ENCODE measurements around the gene YTHDF1. TPM values are rescaled to one million over a fixed set of nuclear protein-coding genes. Genes with fewer than 3 reads are reported as not detected.

YTHDF1 gene
- polyA plus RNA-seq, 10 donors = 27.1 to 35.3 (median 28.8) TPM

DNA sequence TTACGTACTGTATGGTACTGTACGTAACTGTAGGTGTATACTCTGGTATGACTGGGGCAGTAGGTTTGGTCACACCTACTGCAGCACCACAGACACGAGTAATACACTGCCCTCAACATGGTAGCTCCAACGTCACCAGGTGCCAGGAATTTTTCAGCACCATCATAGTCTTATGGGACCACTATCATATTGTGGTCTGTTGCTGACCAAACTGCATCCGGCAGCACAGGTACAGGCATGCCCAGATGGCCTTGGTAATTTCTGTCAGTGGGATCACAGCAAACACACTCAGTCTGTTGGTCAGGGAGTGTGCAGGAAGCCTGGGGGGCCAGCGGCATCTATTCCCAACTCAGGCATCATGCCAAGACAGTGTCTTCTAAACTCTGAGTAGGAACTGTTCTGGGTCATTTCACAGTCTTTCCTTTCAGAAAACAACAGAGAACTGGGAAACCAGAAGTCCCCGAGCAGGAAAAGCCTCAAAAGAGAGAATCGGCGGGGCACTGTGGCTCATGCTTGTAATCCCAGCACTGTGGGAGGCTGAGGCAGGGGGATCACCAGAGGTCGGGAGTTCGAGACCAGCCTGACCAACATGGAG is 5.8 kb downstream of the YTHDF1 start:
- DNase-seq = no peak

DNA sequence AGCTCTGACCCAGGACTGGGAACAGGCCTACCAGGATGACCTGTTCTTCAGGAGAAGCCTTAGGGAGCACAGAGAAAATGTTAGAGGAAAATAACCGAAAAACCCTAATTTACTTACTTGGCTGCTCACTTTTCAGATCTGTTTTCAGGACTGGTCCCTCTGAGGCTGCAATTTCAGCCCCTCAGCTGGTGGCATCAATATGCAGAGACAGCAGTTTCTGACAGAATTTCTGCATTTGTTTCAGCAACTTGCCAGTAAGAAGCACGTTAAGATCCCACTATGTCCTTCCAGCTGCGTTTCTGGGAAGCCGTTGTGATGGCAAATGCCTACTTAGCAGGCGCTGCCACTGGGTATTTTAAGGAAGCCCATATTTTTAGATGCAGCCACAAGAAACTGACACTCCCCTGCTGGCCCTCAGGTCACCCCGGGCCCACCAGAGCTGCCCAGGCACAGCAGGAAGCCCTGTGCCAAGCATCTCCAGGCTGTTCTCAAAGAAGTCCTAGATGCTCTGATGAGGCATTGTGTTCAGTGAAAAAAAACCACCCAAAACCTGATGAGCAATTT is 7.5 kb downstream of the YTHDF1 start:
- no peak for DNase-seq

DNA sequence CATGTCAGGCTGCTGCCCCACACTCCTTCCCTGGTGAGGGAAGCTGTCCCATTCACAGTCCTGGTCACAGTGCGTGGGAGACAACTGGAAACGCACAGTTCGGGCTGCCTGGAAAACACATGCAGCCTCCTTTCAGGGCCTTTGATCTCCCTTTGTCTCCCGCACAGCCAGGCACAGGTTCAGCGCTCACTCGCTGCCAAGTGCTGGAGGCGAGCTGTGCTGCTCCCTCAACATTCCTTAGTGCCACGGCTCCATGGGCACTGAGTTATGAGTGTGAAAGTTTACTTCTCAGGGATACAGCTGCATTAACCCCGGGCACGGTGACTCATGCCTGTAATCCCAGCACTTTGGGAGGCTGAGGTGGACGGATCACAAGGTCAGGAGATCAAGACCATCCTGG is 9.1 kb downstream of the YTHDF1 start:
- no peak for DNase-seq

DNA sequence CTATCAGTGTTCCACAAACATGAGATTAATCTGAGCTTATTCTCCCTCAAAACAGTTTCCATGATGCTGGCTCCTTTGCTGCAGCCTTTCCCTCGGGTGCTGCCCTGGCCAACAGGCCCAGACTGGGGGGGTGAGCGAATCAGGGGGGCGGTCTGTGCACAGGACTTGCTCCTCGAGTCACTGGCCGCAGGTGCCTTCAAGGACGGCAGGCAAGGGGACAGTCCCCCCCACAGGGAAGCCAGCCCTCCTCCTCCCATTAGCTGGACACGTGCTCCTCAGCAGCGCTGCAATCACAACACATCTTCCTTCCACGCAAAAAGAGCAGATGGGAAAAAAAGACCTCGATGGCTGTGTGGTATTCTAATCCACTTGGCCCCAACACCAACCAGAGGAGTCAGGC is 10.0 kb downstream of the YTHDF1 start:
- no peak for DNase-seq

DNA sequence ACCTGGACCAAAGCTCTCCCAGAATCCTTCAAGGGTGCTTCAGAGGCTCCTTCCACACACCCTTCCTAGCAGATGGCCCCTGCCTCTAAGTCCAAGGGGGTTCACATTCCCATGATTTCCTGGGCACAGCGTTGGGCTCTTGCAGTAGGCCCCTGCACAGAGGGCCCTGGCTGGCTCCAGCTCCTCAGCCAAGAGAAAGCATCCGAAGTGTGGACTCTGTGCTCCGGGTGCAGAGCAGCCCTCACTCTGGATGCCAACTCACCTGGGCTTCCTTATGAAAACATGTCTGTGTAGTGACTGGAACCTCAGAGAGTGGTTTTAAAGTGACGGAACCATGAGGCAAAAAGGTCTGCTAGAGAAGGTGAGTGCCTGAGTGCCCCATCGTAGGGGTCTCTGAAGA is 11.6 kb downstream of the YTHDF1 start:
- no peak for DNase-seq

DNA sequence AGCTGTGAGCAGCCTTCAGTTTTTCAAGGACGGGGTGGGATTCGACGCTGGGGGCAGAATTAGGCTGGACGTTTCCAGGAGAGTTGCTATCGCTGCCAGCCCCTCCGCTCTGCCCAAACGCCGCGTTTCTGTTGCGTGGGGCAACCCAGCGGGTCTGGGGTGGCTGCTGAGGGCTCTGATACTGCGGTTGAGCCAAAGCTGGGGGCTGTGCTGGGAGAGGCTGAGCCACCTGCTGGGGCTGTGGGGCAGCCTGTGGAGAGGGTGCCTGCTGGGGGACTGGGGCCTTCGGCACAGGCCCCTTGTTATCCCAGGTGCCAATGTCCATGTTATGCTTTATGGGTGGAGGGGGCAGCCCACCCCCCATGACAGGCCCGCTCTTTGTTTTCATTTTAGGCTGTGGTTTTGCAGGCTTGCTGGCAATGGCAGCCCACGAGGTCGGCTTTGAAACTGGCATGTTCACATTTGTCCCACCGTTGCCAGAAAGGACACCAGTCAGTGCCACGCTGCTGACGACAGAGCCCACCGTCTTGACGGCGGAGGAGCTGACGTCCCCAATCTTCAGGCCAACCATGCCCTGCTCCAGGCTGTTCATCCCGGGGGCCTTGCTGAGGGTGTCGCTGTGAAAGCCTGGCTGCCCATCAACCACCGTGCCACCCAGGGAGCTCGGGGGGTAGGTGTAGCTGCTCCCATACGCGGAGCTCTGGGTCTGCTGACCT is 13.0 kb downstream of the YTHDF1 start:
- DNase-seq = no peak

DNA sequence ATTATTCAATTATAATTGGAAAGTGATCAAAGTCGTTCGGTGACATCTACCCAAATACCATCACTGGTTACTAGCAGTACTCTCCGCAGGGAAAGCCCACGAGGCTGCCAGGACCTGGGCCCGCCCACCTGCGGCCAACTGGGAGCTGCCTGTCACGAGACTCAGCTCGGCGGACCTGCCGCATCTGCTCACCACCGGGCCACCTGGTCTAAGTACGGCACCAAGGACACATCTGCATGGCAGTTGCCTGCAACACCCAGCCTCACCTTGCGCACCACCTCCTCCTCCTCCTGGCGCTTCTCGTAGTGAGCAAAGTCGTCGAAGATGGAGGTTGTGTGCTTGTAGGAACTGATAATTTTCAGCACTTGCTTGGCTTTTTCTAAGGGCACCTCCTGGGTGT is 13.9 kb downstream of the YTHDF1 start:
- no peak for DNase-seq

DNA sequence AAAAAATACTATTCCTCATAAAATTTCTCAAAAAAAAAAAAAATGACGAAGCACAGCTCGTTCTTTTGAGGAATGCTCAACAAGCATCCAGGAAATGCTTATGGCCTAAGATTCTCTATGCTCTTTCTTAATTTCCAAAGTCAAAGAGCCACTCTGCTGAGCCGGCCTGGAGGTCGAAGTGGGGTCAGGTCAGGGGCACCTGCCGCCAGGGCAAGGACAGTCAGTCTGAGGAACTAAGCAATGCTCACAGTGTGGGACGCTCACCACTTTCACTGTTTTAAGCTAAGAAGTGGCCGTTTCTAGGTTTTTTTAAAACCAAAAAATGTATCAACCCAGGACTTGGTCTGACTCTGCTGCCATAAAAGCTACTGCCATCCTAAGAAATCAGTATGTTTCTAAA is 17.3 kb downstream of the YTHDF1 start:
- no peak for DNase-seq

DNA sequence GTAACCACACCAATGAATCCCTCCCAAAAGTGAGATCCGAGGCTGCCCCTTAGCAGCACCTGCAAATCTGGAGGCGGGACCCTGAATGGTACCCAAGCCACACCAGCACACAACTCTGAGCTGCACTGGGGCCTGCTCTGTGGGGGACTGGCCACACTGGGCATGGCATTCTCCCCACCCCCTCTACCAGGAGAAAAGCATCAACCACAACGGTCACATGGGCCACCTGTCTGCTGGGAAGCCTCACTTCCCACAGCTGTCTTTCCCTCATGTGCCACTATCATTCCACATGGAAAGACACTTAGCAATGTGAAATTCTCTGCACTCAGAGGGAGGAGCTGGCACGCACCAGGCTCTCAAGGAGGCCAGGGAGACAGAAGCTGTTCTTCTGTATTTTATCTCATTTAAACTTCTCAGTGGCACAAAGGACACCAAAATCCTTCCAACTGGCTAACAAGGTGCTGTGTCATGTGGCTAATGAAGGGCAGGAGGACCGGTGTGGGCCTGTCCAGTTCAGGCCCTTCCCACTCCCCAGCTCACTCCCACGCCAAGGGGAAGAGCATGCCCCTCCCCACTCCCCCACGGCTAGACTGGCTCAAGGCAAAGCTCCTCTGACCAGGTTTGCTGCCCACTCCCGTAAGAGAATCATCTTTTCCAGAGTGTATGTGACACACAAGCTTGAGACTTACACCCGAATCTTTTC is 19.0 kb downstream of the YTHDF1 start:
- DNase-seq = no peak

DNA sequence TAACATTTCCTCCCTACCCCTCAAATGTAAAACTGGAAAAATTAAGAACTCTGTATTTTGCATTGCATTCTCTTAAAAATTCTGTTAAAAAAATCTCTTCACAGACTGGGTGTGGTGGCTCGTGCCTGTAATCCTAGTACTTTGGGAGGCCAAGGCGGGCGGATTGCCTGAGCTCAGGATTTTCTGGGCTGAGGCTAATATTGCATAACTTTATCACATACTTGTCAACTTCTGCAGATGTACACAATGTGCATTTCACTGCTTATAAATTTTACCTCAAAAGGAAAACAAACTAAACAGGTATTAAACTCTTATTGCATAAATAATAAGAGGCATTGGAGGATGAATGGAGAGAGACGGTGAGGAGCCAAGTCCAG is 21.1 kb downstream of the YTHDF1 start:
- no peak for DNase-seq

DNA sequence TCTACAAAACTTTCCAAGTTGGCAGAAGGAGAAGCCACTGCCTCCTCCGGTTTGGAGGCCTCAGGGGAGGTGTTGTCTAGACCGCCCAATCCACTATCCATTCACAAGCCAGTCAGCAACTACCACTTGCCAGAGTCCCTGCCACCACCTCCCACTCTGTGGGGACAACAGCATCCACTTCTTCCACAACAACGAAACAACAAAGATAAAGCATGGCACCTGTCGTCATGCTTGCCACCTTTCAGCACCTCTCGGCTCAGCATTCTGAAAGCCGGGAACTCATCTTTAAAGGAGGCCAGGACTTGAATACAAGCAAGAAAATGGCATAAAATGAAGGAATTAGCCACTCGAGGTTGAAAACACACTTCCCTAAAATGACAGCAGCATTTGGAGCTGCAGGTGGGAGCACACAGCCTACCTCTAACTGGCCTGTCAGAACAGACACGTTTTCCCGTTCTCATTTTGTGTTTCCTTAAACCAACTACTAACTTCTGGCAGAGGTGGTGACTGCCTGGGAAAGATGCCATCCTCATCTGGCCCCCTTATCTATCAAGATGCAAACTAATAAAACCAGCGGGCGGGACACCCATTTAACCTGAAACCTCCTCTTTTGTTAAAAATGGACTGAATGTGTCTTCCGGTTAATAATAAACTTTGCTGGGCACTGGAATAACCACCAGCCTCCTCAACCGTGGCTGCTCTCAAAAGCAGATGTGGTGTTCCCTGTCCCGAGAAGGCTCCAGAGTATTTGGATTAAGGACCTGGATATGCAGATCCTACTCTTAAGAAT is 21.7 kb downstream of the YTHDF1 start:
- no peak for DNase-seq

DNA sequence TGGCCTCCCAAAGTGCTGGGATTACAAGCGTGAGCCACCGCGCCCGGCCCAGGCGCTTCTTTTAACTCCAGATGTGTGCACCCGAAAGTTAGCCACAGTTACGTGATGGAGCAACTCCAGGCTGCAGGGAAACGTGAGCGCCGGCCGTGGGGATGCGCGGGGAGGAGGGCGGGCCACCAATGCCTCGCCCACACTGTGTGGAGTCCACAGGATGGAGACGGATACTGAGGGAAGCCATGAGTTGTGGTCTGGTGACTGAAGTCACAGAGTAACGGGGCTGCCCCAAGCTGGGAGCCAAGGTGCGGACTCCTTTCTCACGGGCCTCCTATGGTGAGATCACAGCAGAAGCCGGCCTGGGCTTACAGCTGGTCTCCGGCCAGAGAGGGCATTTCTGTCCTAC is 23.2 kb downstream of the YTHDF1 start:
- DNase-seq = no peak

DNA sequence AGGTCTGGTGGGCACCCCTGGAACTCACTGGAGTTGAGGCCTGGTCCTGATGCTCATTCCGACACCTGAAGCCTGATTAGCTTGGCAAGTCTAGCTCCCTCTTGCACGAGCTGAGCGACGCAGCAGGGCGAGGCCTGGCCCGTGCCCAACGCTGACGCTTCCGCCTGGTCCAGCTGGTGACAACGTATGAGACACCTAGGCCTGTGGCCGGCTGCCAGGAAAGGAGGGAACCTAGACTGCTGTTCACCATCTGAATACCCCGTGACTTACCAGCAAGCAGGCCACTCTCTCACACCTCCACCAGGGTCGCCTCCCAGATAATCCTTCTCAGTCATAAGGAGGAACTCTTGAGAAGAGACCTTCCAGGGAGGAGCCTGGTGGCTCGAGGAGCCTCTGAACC is 24.5 kb downstream of the YTHDF1 start:
- no peak for DNase-seq

DNA sequence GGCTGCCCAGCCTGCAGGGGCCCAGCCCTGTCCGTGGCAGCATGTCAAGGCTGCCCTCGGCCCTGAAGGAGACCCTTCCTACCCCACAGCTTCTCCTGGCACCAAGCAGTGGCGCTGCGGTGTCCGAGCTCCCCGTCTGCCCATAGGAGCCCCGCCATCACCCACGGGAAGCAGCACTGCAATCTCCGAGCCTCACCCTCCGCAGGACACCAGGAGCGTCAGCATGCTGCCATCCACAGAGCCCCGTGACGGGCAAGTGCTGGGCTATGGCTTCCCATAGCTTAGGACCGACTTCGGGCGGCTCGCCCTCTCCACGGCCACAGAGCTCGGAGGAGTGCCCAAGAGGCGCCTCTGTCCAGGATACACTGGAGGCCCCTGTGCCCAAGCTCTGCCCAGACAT is 25.1 kb downstream of the YTHDF1 start:
- no peak for DNase-seq

DNA sequence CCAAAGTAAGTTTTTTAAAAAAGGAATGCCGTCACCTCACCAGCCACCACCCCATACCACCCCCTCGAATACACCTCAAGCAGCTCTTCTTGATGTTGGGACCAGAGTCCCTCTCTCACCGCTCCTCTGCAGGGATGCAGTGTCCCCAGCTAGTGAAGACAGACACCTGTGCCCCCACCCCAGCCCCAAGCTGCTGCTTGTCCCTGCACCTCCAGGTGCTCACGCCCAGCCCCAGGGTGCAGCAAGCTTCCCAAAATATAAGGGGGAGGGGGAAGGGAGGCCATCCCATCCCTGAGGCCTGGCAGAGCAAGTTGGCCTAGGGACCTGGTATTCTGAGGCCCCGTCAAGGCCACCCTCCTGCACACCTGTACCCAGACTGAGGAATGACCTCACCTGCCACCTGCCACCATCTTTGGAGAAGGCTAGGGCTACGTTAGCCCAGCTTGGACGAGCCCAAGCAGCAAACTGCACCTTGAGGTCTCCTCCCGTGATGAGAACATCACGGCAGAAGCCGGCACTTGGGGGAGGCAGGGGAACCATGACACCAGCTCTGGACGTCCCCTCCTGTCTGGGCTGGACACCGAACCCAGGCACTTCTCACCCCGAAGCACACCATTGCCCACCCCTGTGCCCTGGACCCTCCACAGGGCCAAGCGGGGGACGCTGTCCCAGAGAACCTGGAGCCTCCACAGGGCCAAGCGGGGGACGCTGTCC is 25.9 kb downstream of the YTHDF1 start:
- no peak for DNase-seq

DNA sequence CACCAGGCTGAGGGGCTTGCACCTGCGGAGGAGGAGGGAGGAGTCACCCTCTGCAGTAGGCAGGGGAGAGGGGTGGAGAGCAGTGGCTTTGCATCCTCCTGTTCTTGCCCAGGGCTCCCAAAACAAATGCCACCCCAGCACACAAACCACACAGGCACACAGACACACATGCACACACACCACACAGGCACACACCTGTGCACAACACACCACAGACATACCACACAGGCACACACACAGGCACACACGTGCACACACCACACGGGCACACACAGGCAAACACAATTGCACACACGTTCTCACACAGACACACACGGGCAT is 26.6 kb downstream of the YTHDF1 start:
- DNase-seq = no peak

DNA sequence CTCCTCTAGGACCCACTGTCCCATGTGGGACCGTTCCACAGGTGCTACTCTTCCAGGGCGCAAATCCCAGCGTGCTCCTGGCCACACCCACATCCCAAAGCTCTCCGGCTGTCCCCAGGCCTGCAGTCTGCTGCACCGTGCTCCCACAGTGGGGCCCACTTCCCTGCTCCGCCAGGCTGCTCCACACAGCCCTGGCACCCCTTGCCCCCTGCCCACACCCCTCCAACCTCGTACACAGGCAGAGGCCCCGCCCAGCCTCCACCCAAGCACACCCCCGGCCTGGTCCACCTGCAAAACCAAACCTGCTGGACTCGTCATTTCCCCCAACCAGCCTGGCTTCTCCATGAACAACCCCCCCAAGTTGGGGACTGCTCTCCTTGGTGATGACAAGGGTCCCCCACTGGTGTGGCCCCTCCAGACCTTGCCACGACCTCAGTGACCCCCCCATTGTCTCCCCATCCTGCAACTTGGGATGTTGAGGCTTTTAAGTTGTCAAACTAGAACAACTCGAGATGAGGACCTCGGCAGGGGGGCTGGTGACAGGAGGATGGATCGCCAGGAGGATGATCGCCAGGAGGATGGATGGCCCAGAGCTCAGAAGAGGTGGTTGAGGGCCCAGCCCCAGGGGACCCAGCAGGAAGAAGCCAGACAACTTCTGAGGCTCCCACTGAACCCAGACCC is 27.1 kb downstream of the YTHDF1 start:
- no peak for DNase-seq

DNA sequence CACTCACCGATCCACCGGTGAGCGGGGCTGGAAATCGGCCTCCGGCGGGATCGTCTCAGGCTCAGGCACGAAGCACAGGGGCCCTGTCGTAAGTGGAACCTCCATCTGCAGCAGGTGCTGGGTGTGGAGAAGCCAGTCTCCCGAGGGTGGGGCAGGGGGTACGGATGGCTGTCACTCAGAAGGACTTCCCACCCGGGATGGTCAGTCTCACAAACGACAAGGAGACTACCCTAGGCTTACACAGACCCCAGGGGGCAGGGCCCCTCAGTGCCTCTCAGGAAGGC is 27.8 kb downstream of the YTHDF1 start:
- no peak for DNase-seq

DNA sequence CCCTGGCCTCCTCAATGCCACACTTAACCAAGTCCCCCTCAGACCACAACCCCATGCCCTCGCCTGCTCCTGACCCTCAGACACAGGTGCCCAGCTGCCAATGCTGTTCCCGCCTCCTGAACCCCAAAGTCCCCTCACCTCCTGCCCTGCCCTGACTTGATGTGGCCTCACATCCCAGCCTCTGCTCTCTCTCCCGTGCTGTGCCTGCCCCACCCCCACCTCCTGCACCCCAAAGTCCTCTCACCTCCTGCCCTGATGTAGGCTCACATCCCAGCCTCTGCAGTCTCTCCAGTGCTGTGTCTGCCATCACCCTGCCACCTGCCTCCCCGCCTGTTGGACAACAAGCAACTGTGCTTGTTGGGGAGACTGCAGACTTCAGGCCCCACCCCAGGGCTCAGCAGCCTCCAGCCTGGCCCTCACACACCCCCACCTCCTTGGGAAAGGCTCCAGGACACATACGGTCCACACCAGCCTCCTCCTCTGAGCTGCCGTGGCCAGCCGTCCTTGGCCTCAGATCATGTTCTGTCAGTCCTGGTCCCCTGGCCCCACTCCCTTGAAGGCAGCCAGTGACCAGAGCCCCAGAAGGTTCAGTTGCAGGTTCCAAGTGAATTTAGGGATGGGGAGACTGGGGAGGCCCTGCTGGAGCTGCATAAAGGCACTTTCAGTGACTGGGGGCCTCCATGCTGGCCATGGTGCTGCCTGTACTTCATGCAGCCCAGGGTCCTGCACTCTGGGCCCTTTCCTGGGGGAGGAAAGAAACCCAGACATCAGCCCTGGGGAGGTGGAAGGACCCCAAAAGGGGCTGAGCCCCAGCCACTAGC is 28.4 kb downstream of the YTHDF1 start:
- no peak for DNase-seq

DNA sequence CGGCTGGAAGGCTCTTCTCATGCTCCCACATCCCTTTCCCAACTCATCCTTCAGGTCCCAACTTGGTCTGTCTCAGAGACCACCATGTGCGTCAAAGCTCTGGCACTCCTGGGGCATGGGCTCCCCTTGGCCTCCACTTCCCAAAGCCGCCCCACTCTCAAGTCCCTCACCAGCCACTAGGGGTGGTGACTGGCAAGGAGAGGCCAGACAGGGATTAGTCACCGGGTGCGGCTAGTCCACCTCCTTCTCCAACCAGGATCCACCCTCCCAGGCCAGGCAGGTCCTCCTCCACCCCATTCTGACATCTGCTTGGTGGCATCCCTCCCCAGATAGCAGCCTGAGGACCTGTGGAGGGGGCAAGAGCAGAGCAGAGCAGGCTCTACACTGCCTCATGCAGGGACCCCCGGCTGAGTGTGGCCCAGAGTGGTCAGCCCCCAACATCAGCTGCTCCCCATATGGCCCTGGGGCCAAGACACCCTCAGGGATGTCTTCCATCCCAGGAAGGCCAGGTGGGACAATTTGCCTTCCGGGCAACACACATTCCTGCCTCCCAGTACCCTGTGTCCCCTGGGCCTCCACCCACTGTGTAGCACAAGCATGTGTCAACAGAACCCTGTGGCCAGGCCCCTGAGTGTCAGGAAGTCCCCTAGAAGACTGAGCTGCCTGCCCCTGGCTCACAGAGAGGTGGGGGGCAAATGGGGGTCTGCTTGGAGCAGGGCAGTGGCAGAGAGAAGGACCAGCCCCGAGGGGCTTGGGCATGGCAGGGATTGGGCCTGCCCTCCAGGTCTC is 29.2 kb downstream of the YTHDF1 start:
- DNase-seq = no peak

Data from muscle of back (tissue), 11 donors.